ENCODE measurements around the gene TCF12. TPM values are rescaled to one million over a fixed set of nuclear protein-coding genes. Genes with fewer than 3 reads are reported as not detected.
"Not testable (repeated sequence)": the region's sequence is repeated elsewhere in the genome, so short reads cannot be mapped to it uniquely, and the experiment has no call there.

TCF12 gene
- polyA plus RNA-seq, 1 donor = 194 TPM

- peak; percentile 75 for DNase-seq
Measured at GRCh38 chr15:57090496-57090859, 172.0 kb downstream of the TCF12 start.

- no peak for DNase-seq
Measured at GRCh38 chr15:57091636-57092035, 173.2 kb downstream of the TCF12 start.

DNA sequence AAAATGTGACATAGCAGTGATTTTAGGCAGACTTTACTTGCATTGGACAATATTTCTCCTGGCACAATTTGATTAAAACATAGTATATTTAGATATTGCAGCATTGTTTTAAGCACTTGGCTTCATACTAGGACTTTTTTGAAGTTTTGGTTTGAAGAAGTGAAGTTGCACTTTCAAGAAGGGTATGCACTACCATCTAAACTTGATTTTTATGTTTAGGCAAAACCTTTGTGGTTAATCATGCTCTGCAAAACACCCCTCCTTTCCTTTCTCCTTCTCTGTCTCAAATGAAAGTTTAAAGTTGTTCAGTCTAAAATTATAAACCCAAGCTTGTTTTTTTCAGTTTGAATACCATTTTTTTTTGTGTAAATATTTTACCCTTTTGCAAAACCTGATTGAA, 173.8 kb downstream of the TCF12 start:
- no peak for DNase-seq

GRCh38 chr15:57094321-57095257, 176.1 kb downstream of the TCF12 start:
- no peak for DNase-seq

GRCh38 chr15:57095896-57096295, 177.5 kb downstream of the TCF12 start:
- no peak for DNase-seq

DNA sequence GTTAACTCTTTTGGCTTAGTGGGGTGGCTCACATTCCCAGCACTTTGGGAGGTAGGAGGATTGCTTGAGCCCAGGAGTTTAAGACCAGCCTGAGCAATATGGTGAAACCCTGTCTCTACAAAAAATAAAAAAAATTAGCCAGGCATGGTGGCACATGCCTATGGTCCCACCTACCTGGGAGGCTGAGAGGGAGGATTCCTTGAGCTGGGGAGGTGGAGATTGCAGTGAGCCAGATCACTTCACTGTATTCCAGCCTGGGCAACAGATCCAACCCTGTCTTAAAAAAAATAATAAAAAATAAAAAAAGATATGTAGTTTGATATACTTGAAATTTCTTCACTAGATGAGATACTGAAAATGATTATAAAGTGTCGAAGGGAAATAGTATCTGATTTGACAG, 178.8 kb downstream of the TCF12 start:
- DNase-seq = no peak

DNA sequence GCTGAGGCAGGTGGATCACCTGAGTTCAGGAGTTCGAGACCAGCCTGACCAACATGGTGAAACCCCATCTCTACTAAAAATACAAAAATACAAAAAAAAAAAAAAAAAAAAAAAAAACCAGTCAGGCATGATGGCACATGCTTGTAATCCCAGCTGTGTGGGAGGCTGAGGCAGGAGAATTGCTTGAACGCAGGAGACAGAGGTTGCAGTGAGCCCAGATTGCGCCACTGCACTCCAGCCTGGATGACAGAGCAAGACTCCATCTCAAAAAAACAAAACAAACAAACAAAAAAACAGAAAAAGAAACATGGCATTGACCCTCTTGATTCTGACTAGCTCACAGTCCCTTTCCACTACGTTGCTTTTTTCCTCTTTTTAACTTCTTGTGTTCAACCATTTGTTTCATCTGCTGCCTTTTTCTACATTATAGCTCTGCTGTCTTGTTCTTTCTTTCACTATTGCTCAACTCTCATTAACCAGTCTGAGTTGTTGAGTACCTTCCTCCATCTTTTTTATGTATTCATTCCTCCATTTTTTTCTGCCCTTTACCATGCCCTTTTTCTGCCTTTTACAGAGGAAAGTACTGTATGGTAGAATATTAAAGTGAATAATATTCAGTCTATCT, 179.6 kb downstream of the TCF12 start:
- not testable (repeated sequence) for DNase-seq

GRCh38 chr15:57098896-57099295, 180.5 kb downstream of the TCF12 start:
- no peak for DNase-seq

GRCh38 chr15:57100136-57100539, 181.7 kb downstream of the TCF12 start:
- DNase-seq = no peak

DNA sequence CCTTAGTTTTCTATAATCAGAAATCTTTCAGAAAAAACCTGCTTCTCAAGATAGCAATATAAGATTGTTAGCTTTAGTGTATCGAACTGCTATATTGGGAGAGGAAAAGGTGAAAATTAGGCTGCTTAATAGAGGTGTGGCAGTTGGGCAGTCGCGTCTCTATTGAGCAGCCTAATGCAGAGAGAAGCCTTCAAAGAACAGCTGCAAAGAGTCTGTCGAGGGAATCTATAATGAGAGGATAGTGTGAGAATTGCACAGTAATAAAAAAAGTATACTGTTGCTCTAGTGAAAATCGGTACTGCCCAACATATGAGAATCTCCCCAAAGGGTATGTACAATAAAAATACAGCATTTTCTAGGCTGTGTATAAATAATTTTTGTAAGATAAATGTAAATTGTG, 184.4 kb downstream of the TCF12 start:
- DNase-seq = no peak

DNA sequence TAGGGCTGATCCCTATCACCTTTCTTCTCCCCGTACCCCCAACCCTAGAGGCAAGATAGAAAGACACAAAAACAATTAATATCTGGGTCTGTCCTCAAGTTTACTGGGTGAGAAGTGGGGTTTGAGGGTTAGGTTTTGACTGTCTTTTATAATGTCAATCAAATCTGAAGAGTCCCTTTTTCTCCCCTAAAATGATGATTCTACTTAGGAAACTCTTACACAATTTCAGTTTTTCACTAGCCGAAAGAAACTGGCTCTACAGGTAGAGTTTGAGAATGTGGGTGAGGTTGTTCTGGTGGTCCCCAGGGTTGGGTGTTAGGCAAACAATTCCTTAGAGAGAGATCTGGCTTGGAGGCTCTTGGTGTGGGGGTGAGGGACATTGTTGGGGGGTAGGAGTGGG, 189.9 kb downstream of the TCF12 start:
- no peak for DNase-seq

DNA sequence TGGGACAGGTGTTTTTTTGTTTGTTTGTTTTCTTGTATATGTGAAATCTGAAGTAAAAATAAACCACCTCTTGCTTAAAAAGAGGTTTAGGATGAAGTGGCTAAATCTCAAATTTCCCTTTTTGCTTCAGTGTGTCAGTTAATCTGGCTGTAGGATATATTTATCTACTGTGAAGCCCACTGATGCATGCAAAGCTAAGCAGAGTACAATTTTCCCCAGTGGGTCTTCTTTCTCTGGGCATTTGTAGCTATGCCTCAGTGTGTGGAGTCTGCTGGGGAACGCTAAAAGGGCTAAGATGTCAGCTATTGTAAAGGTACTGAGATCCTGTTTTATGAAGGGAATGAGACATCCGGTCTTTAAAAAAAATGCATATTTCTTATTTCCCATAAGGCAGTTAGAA, 190.6 kb downstream of the TCF12 start:
- no peak for DNase-seq

- DNase-seq = no peak
Measured at GRCh38 chr15:57111002-57111401, 192.6 kb downstream of the TCF12 start.

DNA sequence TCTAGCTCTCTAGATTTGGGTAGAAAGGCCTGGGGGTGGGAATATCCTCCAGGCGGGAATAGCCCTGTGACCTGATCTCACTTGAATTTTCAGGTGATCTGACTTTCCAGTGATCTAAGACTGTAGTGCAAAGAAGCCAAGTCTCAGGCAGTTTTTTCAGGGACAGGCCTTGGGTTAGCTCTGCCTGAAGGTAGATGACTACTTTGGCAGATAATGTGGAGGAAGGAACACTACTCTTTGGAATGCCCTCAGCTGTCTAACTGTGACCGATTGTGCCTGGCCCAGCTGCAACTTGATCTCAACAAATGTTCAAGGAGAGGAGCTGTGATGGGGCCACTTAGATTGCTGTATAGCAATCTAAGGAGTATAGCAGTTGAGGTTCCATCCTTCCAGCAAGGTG, 193.7 kb downstream of the TCF12 start:
- no peak for DNase-seq

DNA sequence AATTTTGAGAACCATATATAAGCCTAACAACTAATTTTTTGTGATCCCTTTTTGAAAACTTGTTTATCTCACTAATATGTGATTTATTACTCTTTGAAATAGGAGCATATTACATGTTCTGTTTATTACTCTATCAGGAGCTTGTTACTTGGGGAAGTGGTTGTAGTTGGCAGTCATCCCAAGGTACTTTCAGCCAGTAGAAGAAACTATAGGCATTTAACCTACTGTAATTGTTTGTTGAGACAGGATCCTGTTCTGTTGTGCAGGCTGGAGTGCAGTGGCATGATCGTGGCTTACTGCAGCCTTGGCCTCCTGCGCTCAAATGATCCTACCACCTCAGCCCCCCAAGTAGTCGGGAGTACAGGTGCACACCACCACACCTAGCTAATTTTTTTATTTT, 195.6 kb downstream of the TCF12 start:
- no peak for DNase-seq

- DNase-seq = no peak
Measured at GRCh38 chr15:57118013-57118799, 199.8 kb downstream of the TCF12 start.

- DNase-seq = no peak
Measured at GRCh38 chr15:57122080-57122840, 203.8 kb downstream of the TCF12 start.

DNA sequence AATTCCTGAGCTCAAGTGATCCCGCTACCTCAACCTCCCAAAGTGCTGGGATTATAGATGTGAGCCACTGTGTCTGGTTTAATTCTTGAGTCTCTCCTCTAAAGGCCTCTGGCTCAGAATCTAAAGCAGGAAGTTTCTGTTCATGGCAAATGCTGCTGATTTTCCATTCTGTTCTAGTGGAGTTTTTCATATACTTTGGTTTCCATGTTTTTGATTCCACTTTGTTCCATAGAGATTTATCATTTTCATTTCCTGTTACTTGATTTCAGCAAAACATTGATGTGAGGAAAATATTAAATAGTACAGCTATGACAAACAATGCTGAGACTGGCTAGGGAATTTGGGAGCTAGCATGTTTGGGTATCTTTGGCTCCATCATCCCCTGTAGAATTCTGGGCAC, 205.6 kb downstream of the TCF12 start:
- no peak for DNase-seq

DNA sequence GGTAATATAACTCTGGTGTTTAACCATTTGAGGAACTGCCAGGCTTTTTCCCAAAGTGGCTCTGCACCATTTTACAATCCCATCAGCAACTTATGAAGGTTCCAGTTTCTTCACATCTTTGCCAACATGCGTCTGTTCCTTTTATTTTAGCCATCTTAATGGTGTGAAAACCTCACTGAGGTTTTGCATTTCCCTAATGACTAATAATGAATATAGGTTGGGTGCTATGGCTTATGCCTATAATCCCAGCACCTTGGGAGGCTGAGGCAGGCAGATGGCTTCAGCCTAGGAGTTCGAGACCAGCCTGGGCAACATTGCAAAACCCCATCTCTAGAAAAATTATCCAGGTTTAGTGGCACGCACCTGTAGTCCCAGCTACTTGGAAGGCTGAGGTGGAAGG, 210.6 kb downstream of the TCF12 start:
- no peak for DNase-seq

GRCh38 chr15:57130956-57131355, 212.5 kb downstream of the TCF12 start:
- no peak for DNase-seq

DNA sequence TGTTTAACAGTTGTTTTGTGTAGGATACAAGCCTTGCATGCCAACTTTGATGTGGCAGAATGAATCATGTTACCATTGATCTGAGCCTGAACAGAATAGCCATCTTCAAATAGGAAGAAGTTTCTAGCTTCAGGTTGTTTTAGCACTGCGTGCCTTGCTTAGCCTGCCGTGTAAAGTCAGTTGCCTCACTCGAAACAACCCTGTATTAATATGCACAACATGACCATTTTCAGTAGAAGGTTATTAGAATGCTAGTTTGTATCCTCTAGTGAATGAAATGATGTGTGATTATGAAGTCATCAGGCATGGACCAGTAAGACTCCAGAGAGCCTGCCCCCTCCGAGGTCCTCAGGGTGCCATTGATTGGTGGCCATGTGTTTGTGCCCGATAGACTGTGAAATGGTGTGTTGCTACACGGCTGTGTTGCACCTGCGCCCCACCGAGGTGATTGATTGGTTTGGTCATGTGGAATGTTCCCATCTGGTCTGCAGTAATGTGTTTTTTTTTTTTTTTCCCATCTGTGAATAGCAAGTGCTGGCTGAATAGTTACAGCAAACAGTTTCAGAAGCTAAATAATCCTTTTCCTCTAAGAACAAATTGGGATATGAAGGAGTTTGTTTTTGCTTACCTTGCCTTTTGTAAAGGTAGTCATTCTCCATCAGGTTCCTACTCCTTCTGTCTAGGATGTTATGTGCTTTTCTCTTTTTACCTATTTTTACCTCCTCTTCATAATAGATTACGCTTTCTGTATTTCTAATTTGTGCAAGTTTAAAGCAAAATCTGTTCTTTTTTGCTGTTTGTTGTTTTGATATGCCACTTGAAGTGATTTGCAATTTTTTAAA, 214.9 kb downstream of the TCF12 start:
- no peak for DNase-seq

Data from left kidney (tissue), 2 donors.